NCI-H2227 treated with DMSO at 0.1 percent for 48 hours (cell line): ENCODE measurements around the gene SCN4A.
"Not testable (repeated sequence)": the region's sequence is repeated elsewhere in the genome, so short reads cannot be mapped to it uniquely, and the experiment has no call there.

Source experiments
- DNase-seq: peaks from one replicate; lab custom pipeline; 2025; lab: John Stamatoyannopoulos, UW

The SCN4A gene

GRCh38 chr17:63972796-63973195 lies at the start of gene SCN4A:
Gene SCN4A (minus strand): TSS chr17:63972918. CDS start chr17:63972841, 77 bp downstream.
- no peak for DNase-seq

- DNase-seq: no peak
These were observed 47.5 kb upstream of the SCN4A start, which contains the start of gene ICAM2 for GRCh38 chr17:64020056-64020766. Gene ICAM2 (minus strand): TSS chr17:64020633. CDS start chr17:64006691, 13,942 bp downstream.

- not testable (repeated sequence) for DNase-seq
These were observed 46.8 kb upstream of the SCN4A start for GRCh38 chr17:64019551-64019961.

GRCh38 chr17:64017381-64017980 lies 44.8 kb upstream of the SCN4A start:
- DNase-seq: no peak

- no peak for DNase-seq
These were observed 44.3 kb upstream of the SCN4A start for GRCh38 chr17:64016974-64017373.

GRCh38 chr17:64016231-64016784 lies 43.6 kb upstream of the SCN4A start:
- no peak for DNase-seq

- no peak for DNase-seq
These were observed 42.7 kb upstream of the SCN4A start for GRCh38 chr17:64015447-64015846.

- no peak for DNase-seq
These were observed 37.1 kb upstream of the SCN4A start for GRCh38 chr17:64009571-64010402.

GRCh38 chr17:64008830-64009229 lies 36.1 kb upstream of the SCN4A start:
- DNase-seq: no peak

- no peak for DNase-seq
These were observed 35.6 kb upstream of the SCN4A start for GRCh38 chr17:64008346-64008745.

- DNase-seq: no peak
These were observed 35.1 kb upstream of the SCN4A start for GRCh38 chr17:64007838-64008282.

GRCh38 chr17:64007089-64007837 lies 34.5 kb upstream of the SCN4A start:
- DNase-seq: not testable (repeated sequence)

- no peak for DNase-seq
These were observed 33.8 kb upstream of the SCN4A start for GRCh38 chr17:64006361-64007088.

- no peak for DNase-seq
These were observed 33.0 kb upstream of the SCN4A start for GRCh38 chr17:64005734-64006167.

GRCh38 chr17:64004903-64005733 lies 32.4 kb upstream of the SCN4A start:
- no peak for DNase-seq

- DNase-seq: no peak
These were observed 31.6 kb upstream of the SCN4A start for GRCh38 chr17:64004218-64004770.

GRCh38 chr17:64003526-64004121 lies 30.9 kb upstream of the SCN4A start:
- no peak for DNase-seq

- no peak for DNase-seq
These were observed 30.2 kb upstream of the SCN4A start for GRCh38 chr17:64002658-64003525.
